Glutamatergic neuron (in vitro differentiated cells): ENCODE data around the gene CHD1L. TPM values are rescaled to one million over a fixed set of nuclear protein-coding genes. Genes with fewer than 3 reads are reported as not detected.

ENCODE experiments used
- DNase-seq: peaks from one replicate; pipeline ENCODE4 v3.0.0; 2022
- H3K27ac Mint-ChIP-seq: one replicate; pipeline ENCODE4 v1.8.0; 2020; ENCODE audit warnings: mild to moderate bottlenecking, mixed read lengths, inconsistent platforms; ENCODE audit not compliant: unreplicated experiment
- H3K27me3 Mint-ChIP-seq: one replicate; pipeline ENCODE4 v1.8.0; 2020; ENCODE audit warnings: mild to moderate bottlenecking, moderate library complexity, mixed read lengths, inconsistent platforms; ENCODE audit not compliant: unreplicated experiment
- H3K36me3 Mint-ChIP-seq: one replicate; pipeline ENCODE4 v1.8.0; 2020; ENCODE audit warnings: mild to moderate bottlenecking, mixed read lengths, inconsistent platforms; ENCODE audit not compliant: unreplicated experiment
- H3K4me1 Mint-ChIP-seq: one replicate; pipeline ENCODE4 v1.8.0; 2020; ENCODE audit warnings: mild to moderate bottlenecking, low read depth, mixed read lengths, inconsistent platforms; ENCODE audit not compliant: unreplicated experiment
- H3K4me3 Mint-ChIP-seq: one replicate; pipeline ENCODE4 v1.8.0; 2020; ENCODE audit warnings: mild to moderate bottlenecking, mixed read lengths, inconsistent platforms; ENCODE audit not compliant: unreplicated experiment
- H3K9me3 Mint-ChIP-seq: one replicate; pipeline ENCODE4 v1.8.0; 2020; ENCODE audit warnings: mild to moderate bottlenecking, moderate library complexity, mixed read lengths, inconsistent platforms; ENCODE audit not compliant: unreplicated experiment
- CTCF ChIP-seq: fragments of 200-600 bp; sonication (generic); IDR thresholded peaks from one replicate; pipeline ENCODE4 v1.5.0; 2021; ENCODE audit not compliant: partially characterized antibody, unreplicated experiment
- total RNA-seq: library from RNA; stranded (reverse); fragmentation: NEBNext Ultra II Directional; extraction: Animal tissue kit (Norgen Biotek cat#: 25700); gene quantifications from one replicate; pipeline ENCODE4 v1.2.1, GENCODE V29; 2021; ENCODE audit not compliant: unreplicated experiment

The CHD1L gene
- total RNA-seq, 1 donor from 2014 or later, result 35.2 TPM

GRCh38 chr1:147245129-147245528, 2.6 kb downstream of the CHD1L start:
- Mint-ChIP-seq H3K4me1 (peaks cover 6% of the 10 kb centered on the region), H3K27me3 (no peaks in the 10 kb centered on the region), H3K9me3 (no peaks in the 10 kb centered on the region), H3K4me3 (no peak overlapping the region), H3K27ac (no peak overlapping the region), H3K36me3 (no peaks in the 10 kb centered on the region)
- TF ChIP-seq CTCF, result no peak
- DNase-seq, result no peak

GRCh38 chr1:147245586-147246021, 3.1 kb downstream of the CHD1L start:
- no peaks in the 10 kb centered on the region for H3K36me3 Mint-ChIP-seq
- TF ChIP-seq CTCF, result no peak
- no peaks in the 10 kb centered on the region for H3K9me3 Mint-ChIP-seq
- no peak overlapping the region for H3K4me3 Mint-ChIP-seq
- no peaks in the 10 kb centered on the region for H3K27me3 Mint-ChIP-seq
- H3K4me1 Mint-ChIP-seq, result peaks cover 6% of the 10 kb centered on the region
- no peak overlapping the region for H3K27ac Mint-ChIP-seq
- no peak for DNase-seq

GRCh38 chr1:147246044-147246690, 3.7 kb downstream of the CHD1L start:
- no peaks in the 10 kb centered on the region for H3K36me3 Mint-ChIP-seq
- no peak overlapping the region for H3K4me3 Mint-ChIP-seq
- H3K27ac Mint-ChIP-seq, result no peak overlapping the region
- peaks cover 6% of the 10 kb centered on the region for H3K4me1 Mint-ChIP-seq
- no peaks in the 10 kb centered on the region for H3K9me3 Mint-ChIP-seq
- H3K27me3 Mint-ChIP-seq, result no peaks in the 10 kb centered on the region
- DNase-seq, result no peak
- TF ChIP-seq CTCF, result no peak

GRCh38 chr1:147246910-147247655, 4.6 kb downstream of the CHD1L start:
- Mint-ChIP-seq H3K36me3 (no peaks in the 10 kb centered on the region), H3K4me1 (peaks cover 6% of the 10 kb centered on the region), H3K27ac (no peak overlapping the region), H3K4me3 (no peak overlapping the region), H3K27me3 (no peaks in the 10 kb centered on the region), H3K9me3 (no peaks in the 10 kb centered on the region)
- TF ChIP-seq CTCF, result no peak
- DNase-seq, result no peak

GRCh38 chr1:147247656-147248238, 5.3 kb downstream of the CHD1L start:
- no peak for DNase-seq
- Mint-ChIP-seq H3K36me3 (no peaks in the 10 kb centered on the region), H3K27ac (no peak overlapping the region), H3K4me3 (no peak overlapping the region), H3K9me3 (no peaks in the 10 kb centered on the region), H3K4me1 (peaks cover 6% of the 10 kb centered on the region), H3K27me3 (no peaks in the 10 kb centered on the region)
- TF ChIP-seq CTCF, result no peak
